GM21737 (cell line): Measurements from ENCODE around the gene MADCAM1.

Experiments
- ATAC-seq: cut with Tn5 transposase; IDR thresholded peaks from one replicate; pipeline ENCODE4 v1.9.1; 2021; ENCODE audit warnings: mild to moderate bottlenecking, moderate library complexity; ENCODE audit not compliant: unreplicated experiment

The MADCAM1 gene

GRCh38 chr19:531009-531752, 34.9 kb downstream of the MADCAM1 start:
- ATAC-seq = peak; percentile 58

DNA sequence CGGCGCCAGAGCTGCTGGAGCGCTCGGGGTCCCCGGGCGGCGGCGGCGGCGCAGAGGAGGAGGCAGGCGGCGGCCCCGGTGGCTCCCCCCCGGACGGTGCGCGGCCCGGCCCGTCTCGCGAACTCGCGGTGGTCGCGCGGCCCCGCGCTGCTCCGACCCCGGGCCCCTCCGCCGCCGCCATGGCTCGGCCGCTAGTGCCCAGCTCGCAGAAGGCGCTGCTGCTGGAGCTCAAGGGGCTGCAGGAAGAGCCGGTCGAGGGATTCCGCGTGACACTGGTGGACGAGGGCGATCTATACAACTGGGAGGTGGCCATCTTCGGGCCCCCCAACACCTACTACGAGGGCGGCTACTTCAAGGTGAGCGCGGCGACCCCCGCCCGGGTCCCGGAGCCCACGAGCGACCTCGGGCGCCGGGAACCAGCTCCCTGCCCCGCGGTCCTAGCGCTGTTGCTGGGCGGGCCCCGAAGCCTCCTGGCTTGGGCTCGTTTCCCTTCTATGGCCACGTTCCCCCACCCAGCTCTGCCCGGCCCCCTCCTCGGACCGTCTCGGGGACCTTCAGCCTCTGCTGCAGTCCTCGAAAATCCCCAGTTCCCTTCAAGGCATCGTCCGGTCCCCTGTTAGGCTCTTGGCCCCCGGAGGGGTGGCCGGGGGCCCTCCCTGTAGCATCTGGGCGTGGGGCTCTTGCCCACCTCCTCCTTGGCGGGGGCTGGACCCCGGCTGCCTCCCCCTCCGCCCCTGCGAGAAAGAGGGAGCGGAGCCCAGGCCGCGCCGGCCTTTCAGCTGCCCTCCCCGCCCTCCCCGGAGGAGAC, 35.7 kb downstream of the MADCAM1 start, which contains the start of gene CDC34:
CDC34 (plus strand) TSS at position 8 of the 808 bp plus-strand sequence; CDS start at position 180, 172 bp downstream.
- ATAC-seq = peak; percentile 11

DNA sequence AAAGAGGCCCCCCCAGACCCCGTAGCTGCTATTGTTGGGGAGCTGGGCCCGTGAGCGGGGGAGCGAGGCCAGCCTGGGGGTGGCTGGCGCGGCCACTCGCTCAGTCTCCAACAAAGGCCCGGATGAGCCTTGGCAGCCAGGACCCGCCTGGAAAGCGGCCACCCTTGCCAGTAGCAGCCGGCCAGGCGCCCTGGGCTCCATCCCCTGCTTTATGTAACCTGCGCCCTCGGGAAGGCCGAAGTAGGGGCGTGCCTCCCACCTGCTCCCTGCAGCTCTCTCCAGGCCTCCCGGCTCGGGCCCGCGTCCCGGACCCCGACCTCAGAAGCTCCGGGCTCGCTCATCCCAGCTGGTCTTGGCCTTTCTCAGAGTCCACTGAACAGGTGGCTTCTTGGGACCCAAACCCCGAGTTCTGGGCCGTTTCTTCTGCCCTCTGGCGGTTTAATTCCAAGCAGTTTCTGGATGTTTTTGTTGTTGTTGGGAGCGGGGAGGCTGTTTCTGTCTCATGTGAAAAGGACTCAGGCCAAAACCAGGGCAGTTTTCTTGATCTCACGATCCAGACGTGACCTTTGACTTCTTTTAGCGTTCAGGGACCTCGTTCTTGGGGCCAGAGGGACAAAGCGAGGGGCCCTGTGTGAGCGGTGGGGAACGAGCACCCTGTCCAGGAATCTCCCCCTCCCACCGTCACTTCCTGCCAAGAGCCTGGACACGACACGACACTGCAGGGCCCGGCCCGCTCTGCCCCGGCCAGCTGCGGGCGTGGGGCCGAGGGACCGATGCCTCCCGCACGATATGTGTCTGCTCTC, 36.5 kb downstream of the MADCAM1 start:
- ATAC-seq = no peak

GRCh38 chr19:533364-534058, 37.2 kb downstream of the MADCAM1 start:
- ATAC-seq = no peak

DNA sequence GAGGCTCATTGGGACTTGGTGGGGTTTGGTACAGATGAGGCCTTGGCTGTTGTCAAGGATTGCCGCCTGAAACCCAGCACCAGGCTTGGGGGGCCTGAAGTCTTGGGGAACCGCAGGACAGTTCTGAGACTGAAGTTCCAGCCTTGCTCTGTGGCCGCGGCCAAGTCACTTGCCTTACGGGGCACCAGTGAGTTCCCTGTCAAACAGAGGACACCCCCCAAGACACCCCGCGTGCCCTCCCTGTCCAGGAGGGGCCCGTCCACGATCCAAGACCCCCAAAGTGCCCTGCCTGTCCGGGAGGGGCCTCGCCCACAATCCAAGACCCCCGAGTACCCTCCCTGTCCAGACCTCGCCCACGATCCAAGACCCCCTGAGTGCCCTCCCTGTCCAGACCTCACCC, 37.8 kb downstream of the MADCAM1 start:
- ATAC-seq = no peak

DNA sequence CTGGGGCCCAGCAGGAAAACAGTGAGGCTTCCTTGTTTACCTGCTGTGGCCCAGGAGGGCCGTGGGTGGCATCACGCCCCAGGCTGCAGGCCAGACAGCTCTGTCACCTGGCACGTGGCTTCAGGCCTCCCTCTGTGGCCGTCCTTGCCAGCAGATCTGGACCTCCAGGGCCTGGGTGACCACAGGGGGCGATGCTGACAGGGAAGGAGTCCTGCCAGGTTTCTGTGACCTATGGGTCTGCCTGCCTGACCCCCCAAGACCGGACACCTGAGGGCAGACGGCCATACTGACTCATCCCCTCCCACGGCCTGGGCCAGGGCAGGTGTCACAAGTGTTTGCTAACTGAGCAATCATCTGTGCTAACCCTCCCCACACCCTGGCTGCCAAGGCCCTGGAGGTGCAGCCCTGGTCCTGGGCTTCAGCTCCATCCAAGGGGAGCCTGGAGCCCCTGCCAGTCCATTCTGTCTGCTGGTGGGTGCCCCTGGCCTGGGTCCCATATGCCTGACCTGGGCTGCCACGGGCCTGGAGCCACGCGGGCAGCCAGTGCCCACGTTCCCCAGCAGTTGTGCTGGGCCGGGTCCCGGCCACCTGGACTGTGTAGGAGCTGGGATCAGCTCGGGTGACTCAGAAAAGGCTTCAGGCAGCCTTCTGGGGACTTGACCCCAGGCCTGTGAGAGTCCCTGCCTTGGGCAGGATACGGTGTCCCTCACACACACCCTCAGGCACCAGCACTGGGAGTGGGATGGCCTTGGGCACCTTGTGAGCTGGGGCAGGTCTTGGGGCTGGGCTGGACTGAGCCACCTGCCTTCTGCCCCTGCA, 38.9 kb downstream of the MADCAM1 start:
- no peak for ATAC-seq

- no peak for ATAC-seq
Observed at GRCh38 chr19:536031-536880, 40.0 kb downstream of the MADCAM1 start.

DNA sequence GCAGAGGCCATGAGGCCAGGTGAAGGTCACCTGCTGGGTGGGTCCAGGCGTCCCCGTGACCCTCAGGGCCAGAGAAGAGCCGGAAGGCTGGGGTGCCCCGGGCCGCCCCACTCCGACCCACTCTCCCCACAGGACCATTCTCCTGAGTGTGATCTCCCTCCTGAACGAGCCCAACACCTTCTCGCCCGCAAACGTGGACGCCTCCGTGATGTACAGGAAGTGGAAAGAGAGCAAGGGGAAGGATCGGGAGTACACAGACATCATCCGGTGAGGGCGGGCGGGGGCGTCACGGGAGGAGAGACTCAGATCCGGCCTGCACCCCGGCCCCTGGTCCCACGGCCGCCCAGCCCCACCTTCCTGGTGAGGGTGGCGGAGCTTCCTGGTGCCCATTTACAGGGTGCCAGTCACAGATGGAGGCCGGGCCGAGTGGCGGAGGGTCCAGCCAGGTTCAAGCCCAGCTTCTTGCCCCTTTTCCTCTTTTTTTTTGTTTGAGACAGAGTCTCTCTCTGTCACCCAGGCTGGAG, 40.7 kb downstream of the MADCAM1 start:
- no peak for ATAC-seq

- ATAC-seq = no peak
Observed at GRCh38 chr19:538641-539428, 42.5 kb downstream of the MADCAM1 start.

DNA sequence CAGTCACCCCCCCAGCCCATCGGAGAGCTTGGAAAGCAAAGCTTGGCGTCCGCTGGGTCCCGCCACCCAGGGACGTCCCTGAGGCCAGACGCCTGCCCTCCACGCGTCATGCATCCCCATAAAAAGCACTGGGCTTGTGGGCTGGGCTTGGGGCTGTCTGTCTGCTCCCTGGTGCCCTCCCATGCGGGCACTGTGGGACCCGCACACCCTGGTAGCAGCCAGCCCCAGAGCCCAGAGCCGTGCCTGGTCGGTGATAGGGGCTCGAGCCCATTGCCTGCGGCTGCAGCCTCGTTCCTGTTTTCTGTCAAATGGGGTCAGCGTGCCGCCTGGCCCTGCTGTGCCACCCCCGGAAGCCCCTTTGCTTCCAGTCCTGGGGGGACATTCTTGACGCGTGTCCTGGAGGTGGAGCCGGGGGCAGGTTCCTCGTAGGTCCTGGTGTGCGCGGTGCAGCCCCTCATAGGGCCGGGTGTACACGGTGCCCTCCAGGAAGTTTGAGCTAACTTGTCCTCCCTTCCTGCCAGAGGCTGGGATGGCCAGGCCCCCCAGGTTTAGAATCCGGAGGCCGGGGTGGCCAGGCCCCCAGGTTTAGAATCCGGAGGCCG, 43.2 kb downstream of the MADCAM1 start:
- ATAC-seq = no peak

DNA sequence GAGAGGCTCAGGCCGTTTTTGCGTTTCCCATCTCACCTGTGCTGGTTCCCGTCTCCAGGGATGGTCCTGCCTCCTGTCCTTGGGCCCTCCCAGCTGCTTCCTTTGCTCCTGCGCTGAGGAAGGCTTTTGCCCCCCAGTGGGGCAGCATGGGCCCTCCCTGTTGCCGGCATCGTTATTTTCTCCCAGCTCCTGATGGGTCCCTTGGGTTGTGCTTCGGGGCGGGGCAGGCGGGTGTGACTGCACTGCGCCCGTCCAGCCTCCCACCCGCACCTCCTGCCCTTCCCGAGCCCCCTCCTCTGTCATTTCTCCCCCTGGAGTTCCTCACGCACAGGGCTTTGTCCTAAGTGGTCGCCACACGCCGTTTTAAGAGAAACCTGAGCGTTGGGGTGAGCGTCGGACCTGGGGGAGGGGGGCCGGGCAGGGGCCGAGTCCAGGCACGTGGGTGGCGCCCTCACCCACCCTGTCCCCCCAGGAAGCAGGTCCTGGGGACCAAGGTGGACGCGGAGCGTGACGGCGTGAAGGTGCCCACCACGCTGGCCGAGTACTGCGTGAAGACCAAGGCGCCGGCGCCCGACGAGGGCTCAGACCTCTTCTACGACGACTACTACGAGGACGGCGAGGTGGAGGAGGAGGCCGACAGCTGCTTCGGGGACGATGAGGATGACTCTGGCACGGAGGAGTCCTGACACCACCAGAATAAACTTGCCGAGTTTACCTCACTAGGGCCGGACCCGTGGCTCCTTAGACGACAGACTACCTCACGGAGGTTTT, 44.8 kb downstream of the MADCAM1 start:
- ATAC-seq = no peak

- ATAC-seq = no peak
Observed at GRCh38 chr19:541699-542098, 45.4 kb downstream of the MADCAM1 start.

GRCh38 chr19:542173-542866, 46.0 kb downstream of the MADCAM1 start:
- ATAC-seq = no peak

- no peak for ATAC-seq
Observed at GRCh38 chr19:543910-544608, 47.8 kb downstream of the MADCAM1 start, which contains the start of gene GZMM. Gene GZMM (plus strand): TSS chr19:544053. CDS start chr19:544072, 19 bp downstream.

DNA sequence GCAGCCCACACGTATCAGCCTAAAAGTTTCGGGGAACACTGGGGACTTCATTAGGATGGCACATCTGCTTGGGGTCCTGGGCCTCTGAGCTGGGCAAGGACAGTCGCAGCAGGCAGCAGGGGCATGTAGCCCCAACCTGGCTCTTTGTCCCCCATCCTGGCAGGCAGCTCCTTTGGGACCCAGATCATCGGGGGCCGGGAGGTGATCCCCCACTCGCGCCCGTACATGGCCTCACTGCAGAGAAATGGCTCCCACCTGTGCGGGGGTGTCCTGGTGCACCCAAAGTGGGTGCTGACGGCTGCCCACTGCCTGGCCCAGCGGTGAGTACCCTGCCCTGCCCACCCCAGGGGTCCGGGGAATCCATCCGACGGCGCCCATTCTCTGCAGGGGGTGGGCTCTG, 50.8 kb downstream of the MADCAM1 start:
- no peak for ATAC-seq
